ENCODE measurements around the gene EPHB1.

Gene EPHB1

GRCh38 chr3:135141672-135142071, 346.6 kb downstream of the EPHB1 start:
- Histone ChIP-seq H3K27me3 (no peaks in the 10 kb centered on the region), H3K9me3 (no peaks in the 10 kb centered on the region), H3K4me1 (no peaks in the 10 kb centered on the region; the same call in 1 of the 2 replicates), H3K4me3 (ENCODE audit: low read depth, low read length) (no peak overlapping the region), H3K36me3 (no peaks in the 10 kb centered on the region)
- no peak for DNase-seq
- TF ChIP-seq CTCF (IDR thresholded peaks at IDR 0.05; ENCODE audit: low read depth, low read length) = no peak

- H3K36me3 ChIP-seq = no peaks in the 10 kb centered on the region
- no peak for TF ChIP-seq CTCF (IDR thresholded peaks at IDR 0.05; ENCODE audit: low read depth, low read length)
- no peak for DNase-seq
- H3K4me1 ChIP-seq = no peaks in the 10 kb centered on the region; the same call in 1 of the 2 replicates
- H3K9me3 ChIP-seq = no peaks in the 10 kb centered on the region
- no peaks in the 10 kb centered on the region for H3K27me3 ChIP-seq
- H3K4me3 ChIP-seq (ENCODE audit: low read depth, low read length) = no peak overlapping the region
Observed at GRCh38 chr3:135142530-135142929, 347.5 kb downstream of the EPHB1 start.

GRCh38 chr3:135143474-135143873, 348.4 kb downstream of the EPHB1 start:
- Histone ChIP-seq H3K9me3 (no peaks in the 10 kb centered on the region), H3K4me1 (no peaks in the 10 kb centered on the region; the same call in 1 of the 2 replicates), H3K27me3 (no peaks in the 10 kb centered on the region), H3K36me3 (no peaks in the 10 kb centered on the region), H3K4me3 (ENCODE audit: low read depth, low read length) (no peak overlapping the region)
- no peak for DNase-seq
- no peak for TF ChIP-seq CTCF (IDR thresholded peaks at IDR 0.05; ENCODE audit: low read depth, low read length)

- DNase-seq = no peak
- Histone ChIP-seq H3K4me1 (no peaks in the 10 kb centered on the region; the same call in 1 of the 2 replicates), H3K27me3 (no peaks in the 10 kb centered on the region), H3K4me3 (ENCODE audit: low read depth, low read length) (no peak overlapping the region), H3K9me3 (no peaks in the 10 kb centered on the region), H3K36me3 (no peaks in the 10 kb centered on the region)
- no peak for TF ChIP-seq CTCF (IDR thresholded peaks at IDR 0.05; ENCODE audit: low read depth, low read length)
Observed at GRCh38 chr3:135145581-135145980, 350.5 kb downstream of the EPHB1 start.

- DNase-seq = no peak
- Histone ChIP-seq H3K4me3 (ENCODE audit: low read depth, low read length) (no peak overlapping the region), H3K27me3 (no peaks in the 10 kb centered on the region), H3K4me1 (no peaks in the 10 kb centered on the region; the same call in 1 of the 2 replicates), H3K36me3 (no peaks in the 10 kb centered on the region), H3K9me3 (no peaks in the 10 kb centered on the region)
- no peak for TF ChIP-seq CTCF (IDR thresholded peaks at IDR 0.05; ENCODE audit: low read depth, low read length)
Observed at GRCh38 chr3:135147657-135148056, 352.6 kb downstream of the EPHB1 start.

GRCh38 chr3:135148398-135149020, 353.4 kb downstream of the EPHB1 start:
- Histone ChIP-seq H3K27me3 (no peaks in the 10 kb centered on the region), H3K9me3 (no peaks in the 10 kb centered on the region), H3K4me3 (ENCODE audit: low read depth, low read length) (no peak overlapping the region), H3K36me3 (no peaks in the 10 kb centered on the region), H3K4me1 (no peaks in the 10 kb centered on the region; the same call in 1 of the 2 replicates)
- no peak for DNase-seq
- TF ChIP-seq CTCF (IDR thresholded peaks at IDR 0.05; ENCODE audit: low read depth, low read length) = no peak
